Measurements from ENCODE around the gene NSUN4. TPM values are rescaled to one million over a fixed set of nuclear protein-coding genes. Genes with fewer than 3 reads are reported as not detected.

Gene NSUN4
- total RNA-seq, 1 experiment from 2014 or later = 23.6 TPM

DNA sequence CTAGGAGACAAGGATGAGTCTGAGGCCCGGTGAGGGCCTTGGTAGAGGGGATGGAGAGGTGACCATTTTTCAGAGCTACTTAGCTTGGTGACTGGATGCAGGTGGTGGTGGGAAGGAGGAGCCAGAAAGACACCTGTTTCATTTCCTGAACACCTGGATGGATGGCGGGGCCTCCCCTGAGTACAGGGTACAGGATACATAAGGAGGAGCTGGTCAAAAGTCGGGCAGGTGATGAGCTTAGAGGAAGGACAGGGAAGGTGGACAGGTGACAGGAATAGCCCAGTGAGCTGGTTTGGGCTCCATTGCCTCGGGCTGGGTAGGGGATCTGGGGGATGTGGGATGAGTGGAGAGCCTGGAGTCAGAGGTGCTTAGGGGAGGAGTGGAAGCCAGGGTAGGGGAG lies 59.8 kb downstream of the NSUN4 start:
- Histone ChIP-seq H3K9me3 (ENCODE audit: control insufficient read depth, insufficient read depth, low read depth, low read length) (no peaks in the 10 kb centered on the region), H3K27ac (ENCODE audit: low read length) (no peak overlapping the region), H3K36me3 (ENCODE audit: control insufficient read depth, insufficient read depth, low read length) (no peaks in the 10 kb centered on the region), H3K4me1 (ENCODE audit: control insufficient read depth, insufficient read depth, low read length) (peaks cover 24% of the 10 kb centered on the region), H3K27me3 (ENCODE audit: control insufficient read depth, insufficient read depth, low read length) (no peaks in the 10 kb centered on the region), H3K4me3 (ENCODE audit: low read depth in 2 of 2, low read length in 2 of 2) (no peak overlapping the region)
- BruUV-seq (replicated peaks) = no TSS peak
- intact Hi-C loops (cut with micrococcal nuclease; ENCODE audit: unreplicated experiment) = no loop called here
- in situ Hi-C loops (cut with HindIII; ENCODE audit: low pct_unique_long_range_greater_than_20kb, low sequenced_read_pairs) = no loop called here
- ATAC-seq (no peak), DNase-seq (ENCODE audit: low read depth, low spot score) (no peak)
- POLR2A ChIA-PET = no interaction called here
- CTCF ChIA-PET = no interaction called here
- TF ChIP-seq TCF7L2 (IDR thresholded peaks at IDR 0.05; ENCODE audit: low read depth, low read length) (no peak), REST (IDR thresholded peaks at IDR 0.05; ENCODE audit: insufficient read depth in 1 of 2, low read depth in 2 of 2, low read length in 1 of 2) (no peak), CTCF (IDR thresholded peaks at IDR 0.05) (no peak), POLR2AphosphoS5 (IDR thresholded peaks at IDR 0.05; ENCODE audit: low read depth, low read length) (no peak), SIN3A (IDR thresholded peaks at IDR 0.05; ENCODE audit: borderline replicate concordance, insufficient read depth, low read depth, low read length) (no peak)

- ChIA-PET POLR2A (interaction anchor here (0.7 to 0.8 kb wide), 2 partner anchors 18 to 40 kb away, joined by 5 read pairs; no protein-coding TSS in a partner anchor), CTCF (no interaction called here)
- H3K4me3 ChIP-seq (ENCODE audit: low read depth in 2 of 2, low read length in 2 of 2) = no peak overlapping the region
- no peak overlapping the region for H3K27ac ChIP-seq (ENCODE audit: low read length)
- H3K9me3 ChIP-seq (ENCODE audit: control insufficient read depth, insufficient read depth, low read depth, low read length) = no peaks in the 10 kb centered on the region
- H3K36me3 ChIP-seq (ENCODE audit: control insufficient read depth, insufficient read depth, low read length) = no peaks in the 10 kb centered on the region
- BruUV-seq (replicated peaks) = no TSS peak
- DNase-seq (ENCODE audit: low read depth, low spot score) = no peak
- peaks cover 22% of the 10 kb centered on the region for H3K4me1 ChIP-seq (ENCODE audit: control insufficient read depth, insufficient read depth, low read length)
- no peaks in the 10 kb centered on the region for H3K27me3 ChIP-seq (ENCODE audit: control insufficient read depth, insufficient read depth, low read length)
- no peak for TF ChIP-seq REST (IDR thresholded peaks at IDR 0.05; ENCODE audit: insufficient read depth in 1 of 2, low read depth in 2 of 2, low read length in 1 of 2)
- TF ChIP-seq POLR2AphosphoS5 (IDR thresholded peaks at IDR 0.05; ENCODE audit: low read depth, low read length) = no peak
- no peak for TF ChIP-seq SIN3A (IDR thresholded peaks at IDR 0.05; ENCODE audit: borderline replicate concordance, insufficient read depth, low read depth, low read length)
- no peak for TF ChIP-seq CTCF (IDR thresholded peaks at IDR 0.05)
- TF ChIP-seq TCF7L2 (IDR thresholded peaks at IDR 0.05; ENCODE audit: low read depth, low read length) = no peak
- ATAC-seq = peak; percentile 31
- in situ Hi-C loops (cut with HindIII; ENCODE audit: low pct_unique_long_range_greater_than_20kb, low sequenced_read_pairs) (no loop called here), intact Hi-C loops (cut with micrococcal nuclease; ENCODE audit: unreplicated experiment) (no loop called here)
These were observed 60.7 kb downstream of the NSUN4 start for GRCh38 chr1:46401154-46401913.
